Lower leg skin (tissue), 4 donors: ENCODE measurements around the gene PTCH1. TPM values are rescaled to one million over a fixed set of nuclear protein-coding genes. Genes with fewer than 3 reads are reported as not detected.

Experiments
- DNase-seq, 2 donors: peaks; one replicate each; pipeline ENCODE4 v3.0.0-alpha.2; 2019; ENCODE audit warnings: low spot score in 2 of 2
- H3K4me3 ChIP-seq: fragments of 200-600 bp; sonication (generic); 2 replicates; pipeline ENCODE4 v1.5.1; 2017; ENCODE audit warnings: mild to moderate bottlenecking, low read depth; ENCODE audit not compliant: poor library complexity, severe bottlenecking
- CTCF ChIP-seq, 3 donors: fragments of 450-650 bp; IDR thresholded peaks; one replicate each; pipeline ENCODE4 v1.5.1; 2016; ENCODE audit warnings: antibody characterized with exemption in 3 of 3, mild to moderate bottlenecking in 3 of 3, moderate library complexity in 2 of 3
- POLR2A ChIP-seq, 2 donors: fragments of 450-650 bp; IDR thresholded peaks; one replicate each; pipeline ENCODE4 v1.6.1; 2016 to 2017; ENCODE audit warnings: antibody characterized with exemption in 2 of 2, mild to moderate bottlenecking in 1 of 2, moderate library complexity in 1 of 2
- WGBS, 2 donors: methylation state at CpG; one replicate each; pipeline ENCODE4 v1.1.5; 2018; 5-methylcytosine and 5-hydroxymethylcytosine counted together
- intact Hi-C: fragments of 100-400 bp; cut with DNase I; formaldehyde crosslinking; loops from one replicate; pipeline ENCODE4 v1.15.0; 2023; ENCODE audit warnings: low total_unique reads
- total RNA-seq, 4 donors: library from RNA; depleted of rRNA; stranded (reverse); fragments of >200 nt; gene quantifications; one replicate each; pipeline ENCODE4 v1.1.0, GENCODE V29; 2016

The PTCH1 gene
- total RNA-seq, 4 donors from 2014 or later: 16.5 to 25.6 (median 20.9) TPM

GRCh38 chr9:95505072-95505716 is 11.6 kb downstream of the PTCH1 start:
- no peak for DNase-seq
- WGBS, 2 donors: 23 to 24% methylated on average over 10 of the region's 10 CpGs
- intact Hi-C loops: no loop called here
- H3K4me3 ChIP-seq: no peak overlapping the region
- TF ChIP-seq CTCF (IDR thresholded peaks at IDR 0.05) (no peak), POLR2A (IDR thresholded peaks at IDR 0.05) (no peak)

- intact Hi-C loops: no loop called here
- no peak for DNase-seq
- no peak for TF ChIP-seq POLR2A (IDR thresholded peaks at IDR 0.05)
- no peak for TF ChIP-seq CTCF (IDR thresholded peaks at IDR 0.05)
- WGBS, 2 donors: 57 to 61% methylated on average over 15 of the region's 15 CpGs
- no peak overlapping the region for H3K4me3 ChIP-seq
Observed at GRCh38 chr9:95504053-95504963, 12.5 kb downstream of the PTCH1 start.

- TF ChIP-seq CTCF (IDR thresholded peaks at IDR 0.05) (no peak), POLR2A (IDR thresholded peaks at IDR 0.05) (no peak)
- no peak overlapping the region for H3K4me3 ChIP-seq
- WGBS, 2 donors: 87 to 92% methylated on average over 6 of the region's 6 CpGs
- no peak for DNase-seq
- intact Hi-C loops: no loop called here
Observed at GRCh38 chr9:95503369-95503768, 13.4 kb downstream of the PTCH1 start.

DNA sequence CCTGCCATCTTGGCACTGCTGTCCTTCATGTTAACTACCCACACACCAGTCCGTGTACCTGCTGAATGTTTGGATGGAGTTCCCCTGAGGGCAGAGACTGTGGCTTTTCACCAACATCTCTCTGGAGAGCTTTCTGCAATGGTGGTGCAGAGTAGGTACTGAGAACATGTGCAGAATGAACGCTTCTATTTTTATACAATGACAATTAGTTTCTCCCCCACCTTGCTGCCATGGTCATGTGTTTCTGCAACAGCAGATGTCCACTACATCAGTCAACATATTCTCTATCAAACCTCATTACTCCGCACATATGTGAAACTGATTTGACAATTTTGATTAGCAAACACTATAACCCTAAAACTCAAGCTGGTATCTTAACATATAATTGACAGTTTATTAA is 14.5 kb downstream of the PTCH1 start:
- TF ChIP-seq POLR2A (IDR thresholded peaks at IDR 0.05) (no peak), CTCF (IDR thresholded peaks at IDR 0.05) (no peak)
- no peak overlapping the region for H3K4me3 ChIP-seq
- no peak for DNase-seq
- intact Hi-C loops: no loop called here
- 73 to 88% methylated on average over 3 of the region's 3 CpGs for WGBS, 2 donors

DNA sequence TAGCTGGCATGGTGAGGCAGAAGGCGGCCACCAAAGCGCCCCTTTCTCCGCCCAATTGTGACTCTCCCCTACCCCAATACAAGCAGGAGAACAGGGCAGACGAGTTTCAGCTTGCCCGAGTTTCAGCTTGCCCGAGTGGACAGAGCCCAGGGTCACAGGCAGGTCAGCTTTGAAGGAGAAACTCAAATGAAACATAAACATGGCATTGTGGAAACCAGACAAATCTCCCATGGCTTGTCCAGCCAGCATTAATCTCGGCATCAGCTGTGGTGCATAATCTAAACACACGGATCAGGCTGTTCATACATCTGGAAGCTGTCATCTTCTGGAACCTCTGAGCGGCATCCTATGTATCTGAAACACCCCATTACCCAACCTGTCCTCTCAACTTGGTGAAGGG is 16.9 kb downstream of the PTCH1 start:
- intact Hi-C loops: no loop called here
- no peak overlapping the region for H3K4me3 ChIP-seq
- WGBS, 2 donors: 80 to 83% methylated on average over 9 of the region's 9 CpGs
- TF ChIP-seq CTCF (IDR thresholded peaks at IDR 0.05): no peak
- TF ChIP-seq POLR2A (IDR thresholded peaks at IDR 0.05): no peak
- no peak for DNase-seq
